ENCODE measurements around the gene PPP2CA.

Gene PPP2CA

DNA sequence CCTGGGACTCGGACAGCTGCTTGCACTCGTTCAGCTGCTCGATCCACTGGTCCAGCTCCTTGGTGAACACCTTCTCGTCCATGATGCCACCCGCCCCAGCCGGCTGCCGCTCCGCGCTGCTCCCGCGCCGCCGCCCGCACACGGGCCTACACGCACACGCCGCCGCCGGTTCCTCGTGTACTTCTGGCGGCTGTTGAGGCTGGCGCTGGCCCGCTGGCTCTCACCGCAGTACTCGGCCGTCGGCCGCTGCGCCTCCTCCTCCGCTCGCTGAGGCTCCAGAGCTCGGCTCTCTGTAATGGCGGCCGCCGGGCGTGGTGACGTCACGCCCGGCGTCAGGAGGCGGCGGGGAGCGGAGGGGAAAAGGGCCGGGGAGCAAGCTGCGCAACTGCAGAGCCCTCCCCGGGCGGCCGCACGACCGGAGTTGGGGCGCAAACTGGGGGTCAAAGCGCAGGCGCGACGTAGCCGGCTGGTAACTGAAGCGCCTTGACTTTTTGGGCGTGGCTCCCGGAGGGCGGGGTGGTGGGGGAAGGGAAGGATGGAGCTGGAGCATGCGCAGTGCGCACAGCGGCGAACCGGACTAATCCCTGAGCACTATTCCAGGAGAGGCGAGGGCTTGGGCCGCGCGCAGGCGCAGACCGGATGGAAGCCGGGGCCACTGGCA lies at the start of gene PPP2CA:
Gene PPP2CA, minus strand, starts transcription at position 294 of the 661 bp plus-strand sequence. Its CDS starts 212 bp downstream, at position 82.
- peak within 1 kb of the TSS; percentile 100 for H3K4me3 ChIP-seq (ENCODE audit: low read depth, low read length)
- TF ChIP-seq, protein P1, sequence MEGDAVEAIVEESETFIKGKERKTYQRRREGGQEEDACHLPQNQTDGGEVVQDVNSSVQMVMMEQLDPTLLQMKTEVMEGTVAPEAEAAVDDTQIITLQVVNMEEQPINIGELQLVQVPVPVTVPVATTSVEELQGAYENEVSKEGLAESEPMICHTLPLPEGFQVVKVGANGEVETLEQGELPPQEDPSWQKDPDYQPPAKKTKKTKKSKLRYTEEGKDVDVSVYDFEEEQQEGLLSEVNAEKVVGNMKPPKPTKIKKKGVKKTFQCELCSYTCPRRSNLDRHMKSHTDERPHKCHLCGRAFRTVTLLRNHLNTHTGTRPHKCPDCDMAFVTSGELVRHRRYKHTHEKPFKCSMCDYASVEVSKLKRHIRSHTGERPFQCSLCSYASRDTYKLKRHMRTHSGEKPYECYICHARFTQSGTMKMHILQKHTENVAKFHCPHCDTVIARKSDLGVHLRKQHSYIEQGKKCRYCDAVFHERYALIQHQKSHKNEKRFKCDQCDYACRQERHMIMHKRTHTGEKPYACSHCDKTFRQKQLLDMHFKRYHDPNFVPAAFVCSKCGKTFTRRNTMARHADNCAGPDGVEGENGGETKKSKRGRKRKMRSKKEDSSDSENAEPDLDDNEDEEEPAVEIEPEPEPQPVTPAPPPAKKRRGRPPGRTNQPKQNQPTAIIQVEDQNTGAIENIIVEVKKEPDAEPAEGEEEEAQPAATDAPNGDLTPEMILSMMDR (IDR thresholded peaks at IDR 0.05; ENCODE audit: low read depth, low read length, missing control alignments) = no peak
- peak; percentile 92 for DNase-seq (ENCODE audit: low read depth)

DNA sequence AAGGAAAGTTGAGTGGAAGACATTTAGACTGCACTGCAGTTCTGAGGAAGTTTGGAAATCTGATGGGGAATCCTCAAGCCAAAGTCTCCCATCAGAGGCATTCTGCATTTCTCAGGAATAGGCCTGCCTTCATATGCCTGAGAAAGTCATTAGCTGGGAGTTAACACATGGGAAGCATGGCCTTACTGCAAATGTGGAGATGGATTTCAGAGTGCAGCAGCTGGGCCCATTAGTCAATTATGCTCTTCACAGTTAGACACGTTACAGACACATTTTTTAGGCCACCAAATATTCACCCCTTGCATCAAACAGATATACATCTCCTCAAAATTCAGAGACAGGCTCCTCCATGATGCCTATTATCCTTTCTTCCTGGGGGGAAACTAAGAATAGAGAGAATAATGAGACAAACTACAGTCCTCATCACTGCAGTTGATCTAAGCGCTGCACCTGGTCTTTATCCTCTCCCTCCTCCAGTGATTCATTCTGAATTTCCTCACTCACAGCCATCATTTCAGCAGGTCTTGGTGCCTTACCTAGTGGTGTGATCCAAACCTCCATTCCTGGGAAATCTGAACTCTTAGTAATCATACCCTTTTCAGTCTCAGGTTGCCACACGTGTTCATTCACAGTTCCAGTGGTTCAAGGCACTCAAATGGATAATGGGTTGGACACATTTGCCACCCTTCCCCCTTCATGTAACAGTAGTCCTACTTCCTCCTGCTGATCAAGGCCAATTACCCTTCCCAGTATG lies 47.9 kb upstream of the PPP2CA start:
- TF ChIP-seq, protein P1 (IDR thresholded peaks at IDR 0.05; ENCODE audit: low read depth, low read length, missing control alignments) = no peak
- no peak for DNase-seq (ENCODE audit: low read depth)

DNA sequence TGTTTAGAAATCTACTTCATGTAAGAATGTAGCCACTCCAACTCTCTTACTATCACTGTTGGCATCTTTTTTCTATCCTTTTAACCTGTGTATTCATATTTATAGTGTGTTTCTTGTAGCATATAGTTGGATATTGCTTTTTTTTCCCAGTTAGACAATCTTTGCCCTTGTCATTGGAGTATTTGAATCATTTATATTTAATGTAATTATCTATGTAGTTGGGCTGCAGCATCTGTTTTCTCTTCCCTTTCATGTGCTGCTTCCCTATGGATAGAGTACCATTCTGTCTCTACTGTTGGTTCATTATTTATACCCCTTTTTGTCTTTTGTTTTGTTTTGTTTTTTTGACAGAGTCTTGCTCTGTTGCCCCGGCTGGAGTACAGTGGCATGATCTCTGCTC lies 45.2 kb upstream of the PPP2CA start:
- no peak overlapping the region for H3K4me3 ChIP-seq (ENCODE audit: low read depth, low read length)
- TF ChIP-seq, protein P1 (IDR thresholded peaks at IDR 0.05; ENCODE audit: low read depth, low read length, missing control alignments) = no peak
- no peak for DNase-seq (ENCODE audit: low read depth)

More for the DNA sequence above, 47.9 kb upstream of the PPP2CA start:
- H3K4me3 ChIP-seq (ENCODE audit: low read depth, low read length) = no peak overlapping the region

DNA sequence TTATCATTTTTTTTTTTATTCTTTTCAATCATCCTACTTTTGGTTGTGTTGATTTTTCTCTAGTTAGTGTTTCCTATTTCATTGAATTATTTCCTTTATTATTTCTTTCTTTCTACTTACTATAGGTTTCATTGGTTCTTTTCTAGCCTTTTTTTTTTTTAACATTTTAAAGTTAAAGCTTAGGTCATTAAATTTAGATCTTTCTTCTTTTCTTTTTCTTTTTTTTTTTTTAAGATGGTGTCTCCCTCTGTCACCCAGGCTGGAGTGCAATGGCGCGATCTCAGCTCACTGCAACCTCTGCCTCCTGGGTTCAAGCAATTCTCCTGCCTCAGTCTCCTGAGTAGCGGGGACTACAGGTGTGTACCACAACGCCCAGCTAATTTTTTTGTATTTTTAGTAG lies 43.0 kb upstream of the PPP2CA start:
- H3K4me3 ChIP-seq (ENCODE audit: low read depth, low read length) = no peak overlapping the region
- TF ChIP-seq, protein P1 (IDR thresholded peaks at IDR 0.05; ENCODE audit: low read depth, low read length, missing control alignments) = no peak
- no peak for DNase-seq (ENCODE audit: low read depth)

DNA sequence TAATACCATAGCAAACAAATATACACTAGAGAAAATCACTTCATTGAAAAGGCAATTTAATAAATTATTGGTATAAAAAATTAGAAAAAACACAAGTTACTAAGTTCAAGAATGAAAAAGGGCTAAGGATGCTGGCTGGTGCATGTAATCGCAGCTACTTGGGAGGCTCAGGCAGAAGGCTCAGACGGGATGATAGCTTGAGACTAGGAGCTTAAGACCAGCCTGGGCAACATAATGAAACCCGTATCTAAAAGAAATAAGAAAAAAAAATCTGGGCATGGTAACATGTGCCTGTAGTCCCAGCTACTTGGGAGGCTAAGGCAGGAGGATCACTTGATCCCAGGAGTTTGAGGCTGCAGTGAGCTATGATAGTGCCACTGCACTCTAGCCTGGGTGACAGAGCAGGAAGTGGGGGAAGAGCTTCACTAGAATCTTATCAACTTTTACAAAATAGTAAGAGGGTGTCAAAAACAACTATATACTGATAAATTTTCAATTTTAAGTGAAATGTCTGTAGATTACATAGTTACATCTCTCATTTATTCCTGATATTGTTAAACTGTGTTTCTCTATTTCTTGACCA lies 42.2 kb upstream of the PPP2CA start:
- no peak overlapping the region for H3K4me3 ChIP-seq (ENCODE audit: low read depth, low read length)
- TF ChIP-seq, protein P1 (IDR thresholded peaks at IDR 0.05; ENCODE audit: low read depth, low read length, missing control alignments) = no peak
- no peak for DNase-seq (ENCODE audit: low read depth)

DNA sequence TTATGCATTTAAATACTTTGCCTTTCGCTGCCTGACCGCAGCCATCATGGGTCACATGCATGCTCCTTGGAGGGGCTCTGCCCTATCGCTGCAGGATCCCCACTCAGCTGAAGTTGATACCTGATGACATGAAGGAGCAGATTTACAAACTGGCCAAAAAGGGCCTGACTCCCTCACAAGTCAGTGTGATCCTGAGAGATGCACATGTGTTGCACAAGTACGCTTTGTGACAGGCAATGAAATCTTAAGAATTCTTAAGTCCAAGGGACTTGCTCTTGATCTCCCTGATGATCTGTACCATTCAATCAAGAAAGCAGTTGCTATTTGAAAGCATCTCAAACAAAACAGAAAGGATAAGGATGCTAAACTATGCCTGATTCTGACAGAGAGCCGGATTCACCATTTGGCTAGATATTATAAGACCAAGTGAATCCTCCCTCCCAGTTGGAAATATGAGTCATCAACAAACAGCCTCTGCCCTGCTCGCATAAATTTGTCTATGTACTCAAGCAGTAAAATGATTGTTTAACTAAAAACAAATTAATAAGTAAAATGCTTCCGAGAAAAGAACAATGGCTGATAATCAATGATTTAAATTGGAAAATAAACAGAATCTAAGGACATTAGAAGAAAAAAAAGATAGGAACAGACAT lies 41.6 kb upstream of the PPP2CA start:
- DNase-seq (ENCODE audit: low read depth) = no peak
- TF ChIP-seq, protein P1 (IDR thresholded peaks at IDR 0.05; ENCODE audit: low read depth, low read length, missing control alignments) = no peak
- H3K4me3 ChIP-seq (ENCODE audit: low read depth, low read length) = no peak overlapping the region
